Endodermal cell (in vitro differentiated cells): ENCODE measurements around the gene ZNRD2. TPM values are rescaled to one million over a fixed set of nuclear protein-coding genes. Genes with fewer than 3 reads are reported as not detected.

Source experiments
- DNase-seq: peaks from one replicate; pipeline ENCODE4 v3.0.0-alpha.2; 2017
- H3K27ac ChIP-seq: 2 replicates; pipeline ENCODE4 v1.5.1; 2013; ENCODE audit warnings: mild to moderate bottlenecking, low read depth, low read length, moderate library complexity
- H3K27me3 ChIP-seq: 2 replicates; pipeline ENCODE4 v1.6.1; 2013; ENCODE audit warnings: mild to moderate bottlenecking, low read length, moderate library complexity; ENCODE audit not compliant: insufficient read depth, control insufficient read depth, poor library complexity, severe bottlenecking
- H3K36me3 ChIP-seq: 2 replicates; pipeline ENCODE4 v1.7.0; 2013; ENCODE audit warnings: mild to moderate bottlenecking, low read length, moderate library complexity; ENCODE audit not compliant: control insufficient read depth, insufficient read depth
- H3K4me1 ChIP-seq: one replicate; pipeline ENCODE4 v1.7.0; 2013; ENCODE audit warnings: low read length; ENCODE audit not compliant: control insufficient read depth, insufficient read depth
- H3K4me3 ChIP-seq: 2 replicates; pipeline ENCODE4 v1.5.1; 2013; ENCODE audit warnings: mild to moderate bottlenecking, low read length, moderate library complexity
- H3K9ac ChIP-seq: 2 replicates; pipeline ENCODE4 v1.6.1; 2013; ENCODE audit warnings: mild to moderate bottlenecking, low read length, moderate library complexity; ENCODE audit not compliant: poor library complexity, severe bottlenecking; ENCODE audit errors: extremely low read depth
- H3K9me3 ChIP-seq: 2 replicates; pipeline ENCODE4 v1.6.1; 2013; ENCODE audit warnings: mild to moderate bottlenecking, low read length, moderate library complexity; ENCODE audit not compliant: control insufficient read depth
- H3K27ac Mint-ChIP-seq: 2 replicates; pipeline ENCODE4 v1.8.0; 2020; ENCODE audit warnings: mixed read lengths
- H3K27me3 Mint-ChIP-seq: 2 replicates; pipeline ENCODE4 v1.8.0; 2021; ENCODE audit warnings: mild to moderate bottlenecking, mixed read lengths; ENCODE audit not compliant: insufficient read depth
- H3K36me3 Mint-ChIP-seq: 2 replicates; pipeline ENCODE4 v1.8.0; 2020; ENCODE audit warnings: low read depth, mixed read lengths
- H3K4me1 Mint-ChIP-seq: 2 replicates; pipeline ENCODE4 v1.8.0; 2020; ENCODE audit warnings: mixed read lengths
- H3K4me3 Mint-ChIP-seq: 2 replicates; pipeline ENCODE4 v1.8.0; 2020; ENCODE audit warnings: mild to moderate bottlenecking, moderate library complexity, mixed read lengths
- H3K9me3 Mint-ChIP-seq: 2 replicates; pipeline ENCODE4 v1.8.0; 2020; ENCODE audit warnings: mild to moderate bottlenecking, mixed read lengths
- WGBS, 2 experiments: methylation state at CpG; one replicate each; pipeline versions ENCODE4 v1.1.5 to v1.1.7; 2013; ENCODE audit warnings: missing lambda C conversion rate in 2 of 2, mixed read lengths in 1 of 2; ENCODE audit not compliant: insufficient coverage in 1 of 2, insufficient read length in 1 of 2; 5-methylcytosine and 5-hydroxymethylcytosine counted together
- total RNA-seq, 2 donors: library from RNA; stranded (reverse); fragmentation: NEBNext Ultra II Directional in 1 of 2; extraction: Animal tissue kit (Norgen Biotek cat#: 25700) in 1 of 2; gene quantifications; 2 replicates in 1 of 2; 3 replicates in 1 of 2; pipeline ENCODE4 v1.2.1, GENCODE V29; 2021
- TF ChIP-seq, protein P1 (sequence below): fragments of 200-600 bp; sonication (generic); conservative IDR thresholded peaks from 2 replicates; pipeline ENCODE4 v1.5.0; 2021; ENCODE audit warnings: antibody characterized with exemption, mild to moderate bottlenecking

The ZNRD2 gene
- total RNA-seq, 2 donors from 2014 or later, result 32.8 to 36.5 TPM

DNA sequence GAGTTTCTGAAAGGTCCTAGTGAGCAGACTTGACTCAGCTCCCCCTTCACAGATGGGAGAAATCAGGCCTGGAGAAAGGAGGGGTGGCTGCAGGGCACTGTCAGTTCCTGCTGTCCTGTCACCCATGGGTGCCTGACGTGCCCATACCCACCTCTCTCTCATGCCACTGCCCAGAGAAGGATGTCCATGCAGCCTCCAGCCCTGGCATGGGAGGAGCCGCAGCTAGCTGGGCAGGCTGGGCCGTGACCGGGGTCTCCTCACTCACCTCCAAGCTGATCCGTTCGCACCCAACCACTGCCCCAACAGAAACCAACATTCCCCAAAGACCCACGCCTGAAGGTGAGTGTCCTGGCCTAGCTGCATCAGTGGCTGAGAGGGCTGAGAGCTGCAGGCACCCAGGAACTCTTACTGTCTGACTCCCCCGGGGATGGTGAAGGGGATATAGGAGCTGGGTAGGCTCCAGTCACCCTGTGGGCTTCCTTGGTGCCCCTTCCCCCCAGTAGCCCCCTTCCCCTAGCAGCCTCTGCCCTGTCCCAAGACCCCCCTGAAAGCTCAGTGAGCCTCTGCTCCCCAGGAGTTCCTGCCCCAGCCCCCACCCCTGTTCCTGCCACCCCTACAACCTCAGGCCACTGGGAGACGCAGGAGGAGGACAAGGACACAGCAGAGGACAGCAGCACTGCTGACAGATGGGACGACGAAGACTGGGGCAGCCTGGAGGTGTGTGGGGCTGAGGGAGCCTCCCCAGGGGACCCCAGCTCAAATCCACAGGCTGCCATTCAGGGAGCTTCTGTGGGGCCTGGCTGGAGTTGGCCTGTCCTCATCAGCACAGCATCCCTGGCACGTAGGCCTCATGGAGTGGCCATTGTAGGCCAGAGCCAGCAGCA is 33.6 kb upstream of the ZNRD2 start:
- Mint-ChIP-seq H3K9me3 (no peaks in the 10 kb centered on the region), H3K27me3 (peaks cover 34% of the 10 kb centered on the region), H3K36me3 (peaks cover 41% of the 10 kb centered on the region), H3K27ac (peak overlapping the region; percentile 61), H3K4me1 (no peaks in the 10 kb centered on the region), H3K4me3 (no peak overlapping the region)
- Histone ChIP-seq H3K27me3 (peaks cover 41% of the 10 kb centered on the region), H3K9me3 (no peaks in the 10 kb centered on the region), H3K36me3 (peaks cover 35% of the 10 kb centered on the region), H3K9ac (no peak overlapping the region), H3K27ac (no peak overlapping the region), H3K4me1 (no peaks in the 10 kb centered on the region), H3K4me3 (no peak overlapping the region)
- WGBS, 2 experiments, result 94 to 100% methylated on average over 7 to 12 of the region's 12 CpGs
- TF ChIP-seq, protein P1, sequence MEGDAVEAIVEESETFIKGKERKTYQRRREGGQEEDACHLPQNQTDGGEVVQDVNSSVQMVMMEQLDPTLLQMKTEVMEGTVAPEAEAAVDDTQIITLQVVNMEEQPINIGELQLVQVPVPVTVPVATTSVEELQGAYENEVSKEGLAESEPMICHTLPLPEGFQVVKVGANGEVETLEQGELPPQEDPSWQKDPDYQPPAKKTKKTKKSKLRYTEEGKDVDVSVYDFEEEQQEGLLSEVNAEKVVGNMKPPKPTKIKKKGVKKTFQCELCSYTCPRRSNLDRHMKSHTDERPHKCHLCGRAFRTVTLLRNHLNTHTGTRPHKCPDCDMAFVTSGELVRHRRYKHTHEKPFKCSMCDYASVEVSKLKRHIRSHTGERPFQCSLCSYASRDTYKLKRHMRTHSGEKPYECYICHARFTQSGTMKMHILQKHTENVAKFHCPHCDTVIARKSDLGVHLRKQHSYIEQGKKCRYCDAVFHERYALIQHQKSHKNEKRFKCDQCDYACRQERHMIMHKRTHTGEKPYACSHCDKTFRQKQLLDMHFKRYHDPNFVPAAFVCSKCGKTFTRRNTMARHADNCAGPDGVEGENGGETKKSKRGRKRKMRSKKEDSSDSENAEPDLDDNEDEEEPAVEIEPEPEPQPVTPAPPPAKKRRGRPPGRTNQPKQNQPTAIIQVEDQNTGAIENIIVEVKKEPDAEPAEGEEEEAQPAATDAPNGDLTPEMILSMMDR, result no peak
- no peak for DNase-seq

DNA sequence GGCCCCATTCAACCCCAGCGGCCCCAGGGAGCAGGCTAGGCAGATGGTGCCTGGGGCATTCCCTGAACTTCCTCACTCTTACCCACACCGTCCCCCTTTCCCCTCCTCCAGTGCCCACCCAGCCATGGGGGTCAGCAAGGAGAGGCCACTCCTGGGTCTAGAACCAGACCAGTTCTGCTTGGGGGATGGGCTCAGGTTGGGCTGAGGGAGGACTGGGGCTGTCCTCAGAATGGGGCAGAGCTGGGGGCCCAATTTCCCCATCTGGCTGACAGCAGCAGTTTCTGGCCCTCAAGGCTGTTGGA is 33.0 kb upstream of the ZNRD2 start:
- Mint-ChIP-seq H3K36me3 (peaks cover 38% of the 10 kb centered on the region), H3K4me3 (no peak overlapping the region), H3K27me3 (peaks cover 38% of the 10 kb centered on the region), H3K9me3 (no peaks in the 10 kb centered on the region), H3K4me1 (no peaks in the 10 kb centered on the region), H3K27ac (no peak overlapping the region)
- Histone ChIP-seq H3K4me3 (no peak overlapping the region), H3K4me1 (no peaks in the 10 kb centered on the region), H3K27me3 (peaks cover 46% of the 10 kb centered on the region), H3K27ac (no peak overlapping the region), H3K9ac (no peak overlapping the region), H3K36me3 (peaks cover 32% of the 10 kb centered on the region), H3K9me3 (no peaks in the 10 kb centered on the region)
- WGBS, 2 experiments, result 89 to 100% methylated on average over 1 to 2 of the region's 2 CpGs
- TF ChIP-seq, protein P1, result no peak
- DNase-seq, result no peak

DNA sequence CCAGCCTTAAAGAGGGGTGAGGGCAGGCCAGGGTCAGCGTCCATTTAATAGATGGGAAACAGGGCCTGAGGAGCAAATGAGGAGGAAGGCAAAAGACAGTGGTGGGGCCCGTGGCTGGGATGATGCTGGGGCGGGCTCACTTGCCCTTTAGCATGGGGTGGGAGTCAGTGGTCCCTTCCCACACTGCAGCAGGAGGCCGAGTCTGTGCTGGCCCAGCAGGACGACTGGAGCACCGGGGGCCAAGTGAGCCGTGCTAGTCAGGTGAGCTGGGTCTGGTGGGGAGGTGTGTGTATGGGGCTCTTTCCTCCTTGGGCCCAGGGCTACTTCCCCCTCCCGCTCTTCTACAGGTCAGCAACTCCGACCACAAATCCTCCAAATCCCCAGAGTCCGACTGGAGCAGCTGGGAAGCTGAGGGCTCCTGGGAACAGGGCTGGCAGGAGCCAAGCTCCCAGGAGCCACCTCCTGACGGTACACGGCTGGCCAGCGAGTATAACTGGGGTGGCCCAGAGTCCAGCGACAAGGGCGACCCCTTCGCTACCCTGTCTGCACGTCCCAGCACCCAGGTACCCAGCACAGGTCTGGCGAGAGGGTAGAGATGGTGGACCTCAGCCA is 32.6 kb upstream of the ZNRD2 start:
- H3K27me3 Mint-ChIP-seq, result peaks cover 42% of the 10 kb centered on the region
- Histone ChIP-seq H3K27ac (no peak overlapping the region), H3K36me3 (peaks cover 27% of the 10 kb centered on the region), H3K4me1 (no peaks in the 10 kb centered on the region), H3K4me3 (no peak overlapping the region), H3K27me3 (peaks cover 46% of the 10 kb centered on the region), H3K9me3 (no peaks in the 10 kb centered on the region), H3K9ac (no peak overlapping the region)
- peaks cover 35% of the 10 kb centered on the region for H3K36me3 Mint-ChIP-seq
- no peaks in the 10 kb centered on the region for H3K9me3 Mint-ChIP-seq
- TF ChIP-seq, protein P1, result no peak
- no peak for DNase-seq
- H3K4me3 Mint-ChIP-seq, result no peak overlapping the region
- H3K27ac Mint-ChIP-seq, result no peak overlapping the region
- H3K4me1 Mint-ChIP-seq, result no peaks in the 10 kb centered on the region
- 95 to 98% methylated on average over 6 to 16 of the region's 18 CpGs for WGBS, 2 experiments
